Subcutaneous abdominal adipose tissue (tissue), 5 donors: ENCODE data around the gene SPTAN1.
A peak's percentile ranks its signal among the peaks of the same experiment; 100 is the strongest.

Source experiments
- H3K27ac ChIP-seq: one replicate; pipeline ENCODE4 v1.7.0; 2013; ENCODE audit warnings: low read depth, mild to moderate bottlenecking, inconsistent platforms, low read length, moderate library complexity
- H3K27me3 ChIP-seq, 5 donors: one replicate each; pipeline ENCODE4 v1.7.0; 2013; ENCODE audit warnings: low read length in 5 of 5, inconsistent platforms in 1 of 5; ENCODE audit not compliant: control insufficient read depth in 5 of 5, insufficient read depth in 4 of 5
- H3K36me3 ChIP-seq, 5 donors: one replicate each; pipeline ENCODE4 v1.7.0; 2013; ENCODE audit warnings: low read length in 5 of 5; ENCODE audit not compliant: control insufficient read depth in 5 of 5, insufficient read depth in 5 of 5
- H3K4me1 ChIP-seq, 5 donors: one replicate each; pipeline ENCODE4 v1.7.0; 2013; ENCODE audit warnings: low read length in 5 of 5, mild to moderate bottlenecking in 3 of 5, moderate library complexity in 1 of 5; ENCODE audit not compliant: control insufficient read depth in 5 of 5, insufficient read depth in 5 of 5
- H3K4me3 ChIP-seq, 5 donors: one replicate each; pipeline ENCODE4 v1.7.0; 2013; ENCODE audit warnings: low read length in 5 of 5, low read depth in 1 of 5
- H3K9ac ChIP-seq, 5 donors: one replicate each; pipeline ENCODE4 v1.7.0; 2013; ENCODE audit warnings: low read length in 5 of 5, mild to moderate bottlenecking in 4 of 5, moderate library complexity in 3 of 5
- H3K9me3 ChIP-seq, 5 donors: one replicate each; pipeline ENCODE4 v1.7.0; 2013; ENCODE audit warnings: low read length in 5 of 5; ENCODE audit not compliant: control insufficient read depth in 5 of 5
- donor health status: healthy.
- donor health status: healthy.
- donor health status: healthy.
- donor health status: healthy.
- donor health status: healthy.

Gene SPTAN1

GRCh38 chr9:128628471-128629048 lies 76.2 kb downstream of the SPTAN1 start:
- Histone ChIP-seq H3K4me1 (peaks cover 3 to 15% (median 13%) of the 10 kb centered on the region in 5 donors), H3K27ac (no peak overlapping the region), H3K27me3 (no peaks in the 10 kb centered on the region), H3K9me3 (no peaks in the 10 kb centered on the region), H3K36me3 (peaks cover 0 to 98% (median 91%) of the 10 kb centered on the region in 5 donors), H3K9ac (peak overlapping the region in 1 of 5 donors; percentile 8), H3K4me3 (no peak overlapping the region)

DNA sequence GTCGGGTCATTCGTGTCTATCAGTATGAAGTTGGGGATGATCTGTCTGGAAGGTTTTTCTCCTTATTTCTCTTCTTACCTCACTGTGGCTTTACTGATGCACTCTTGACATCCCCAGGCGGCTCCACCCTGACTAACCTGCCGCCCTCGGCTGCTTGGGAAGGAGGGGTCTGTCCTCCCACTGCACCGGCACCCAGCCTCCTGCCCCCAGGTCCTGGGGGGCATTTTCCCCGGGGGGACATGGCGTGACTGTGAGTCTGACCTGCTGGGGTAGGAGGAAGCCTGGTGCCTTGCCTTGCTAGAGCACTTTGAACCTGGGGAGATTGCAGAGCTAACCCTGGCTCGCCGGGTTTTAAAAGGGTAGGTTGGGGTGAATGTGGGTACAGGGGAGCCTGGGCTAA lies 76.7 kb downstream of the SPTAN1 start:
- Histone ChIP-seq H3K4me3 (no peak overlapping the region), H3K9me3 (no peaks in the 10 kb centered on the region), H3K9ac (no peak overlapping the region), H3K27me3 (no peaks in the 10 kb centered on the region), H3K27ac (no peak overlapping the region), H3K36me3 (peaks cover 0 to 100% (median 95%) of the 10 kb centered on the region in 5 donors), H3K4me1 (peaks cover 3 to 15% (median 13%) of the 10 kb centered on the region in 5 donors)

- Histone ChIP-seq H3K9me3 (no peaks in the 10 kb centered on the region), H3K27ac (no peak overlapping the region), H3K36me3 (peaks cover 0 to 96% (median 90%) of the 10 kb centered on the region in 5 donors), H3K4me3 (no peak overlapping the region), H3K27me3 (no peaks in the 10 kb centered on the region), H3K9ac (no peak overlapping the region), H3K4me1 (peaks cover 5 to 21% (median 18%) of the 10 kb centered on the region in 5 donors)
These were observed 77.6 kb downstream of the SPTAN1 start for GRCh38 chr9:128629852-128630545.

GRCh38 chr9:128631636-128632035 lies 79.2 kb downstream of the SPTAN1 start:
- H3K36me3 ChIP-seq: peaks cover 0 to 80% (median 74%) of the 10 kb centered on the region in 5 donors
- H3K9ac ChIP-seq: no peak overlapping the region
- H3K4me1 ChIP-seq: peaks cover 8 to 37% (median 30%) of the 10 kb centered on the region in 5 donors
- H3K27ac ChIP-seq: no peak overlapping the region
- peaks cover 0 to 2% (median 0%) of the 10 kb centered on the region in 5 donors for H3K27me3 ChIP-seq
- no peak overlapping the region for H3K4me3 ChIP-seq
- H3K9me3 ChIP-seq: no peaks in the 10 kb centered on the region

GRCh38 chr9:128632066-128632465 lies 79.7 kb downstream of the SPTAN1 start:
- H3K36me3 ChIP-seq: peaks cover 0 to 75% (median 69%) of the 10 kb centered on the region in 5 donors
- no peak overlapping the region for H3K9ac ChIP-seq
- H3K27ac ChIP-seq: no peak overlapping the region
- H3K4me1 ChIP-seq: peaks cover 8 to 37% (median 30%) of the 10 kb centered on the region in 5 donors
- peaks cover 0 to 2% (median 0%) of the 10 kb centered on the region in 5 donors for H3K27me3 ChIP-seq
- no peak overlapping the region for H3K4me3 ChIP-seq
- no peaks in the 10 kb centered on the region for H3K9me3 ChIP-seq

DNA sequence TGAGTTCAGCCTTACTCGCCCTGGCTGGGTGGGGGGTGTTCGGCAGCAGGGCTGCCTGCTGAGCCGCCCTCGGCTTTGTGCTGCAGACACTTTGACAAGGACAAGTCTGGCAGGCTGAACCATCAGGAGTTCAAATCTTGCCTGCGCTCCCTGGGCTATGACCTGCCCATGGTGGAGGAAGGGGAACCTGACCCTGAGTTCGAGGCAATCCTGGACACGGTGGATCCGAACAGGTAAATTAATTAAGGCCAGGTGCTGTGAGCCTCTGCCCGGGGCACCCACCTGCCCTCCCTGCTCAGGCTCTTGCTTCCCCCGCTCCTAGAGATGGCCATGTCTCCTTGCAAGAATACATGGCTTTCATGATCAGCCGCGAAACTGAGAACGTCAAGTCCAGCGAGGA lies 80.1 kb downstream of the SPTAN1 start:
- peaks cover 0 to 71% (median 65%) of the 10 kb centered on the region in 5 donors for H3K36me3 ChIP-seq
- H3K9ac ChIP-seq: no peak overlapping the region
- H3K27ac ChIP-seq: no peak overlapping the region
- no peak overlapping the region for H3K4me3 ChIP-seq
- no peaks in the 10 kb centered on the region for H3K9me3 ChIP-seq
- peaks cover 8 to 37% (median 30%) of the 10 kb centered on the region in 5 donors for H3K4me1 ChIP-seq
- H3K27me3 ChIP-seq: peaks cover 0 to 2% (median 0%) of the 10 kb centered on the region in 5 donors

GRCh38 chr9:128633057-128633456 lies 80.7 kb downstream of the SPTAN1 start:
- H3K27ac ChIP-seq: no peak overlapping the region
- no peaks in the 10 kb centered on the region for H3K9me3 ChIP-seq
- peaks cover 0 to 65% (median 60%) of the 10 kb centered on the region in 5 donors for H3K36me3 ChIP-seq
- H3K9ac ChIP-seq: no peak overlapping the region
- H3K4me3 ChIP-seq: no peak overlapping the region
- peaks cover 7 to 31% (median 27%) of the 10 kb centered on the region in 5 donors for H3K4me1 ChIP-seq
- H3K27me3 ChIP-seq: peaks cover 0 to 2% (median 0%) of the 10 kb centered on the region in 5 donors

- peaks cover 5 to 26% (median 23%) of the 10 kb centered on the region in 5 donors for H3K4me1 ChIP-seq
- H3K27me3 ChIP-seq: peaks cover 0 to 2% (median 0%) of the 10 kb centered on the region in 5 donors
- no peak overlapping the region for H3K27ac ChIP-seq
- H3K4me3 ChIP-seq: no peak overlapping the region
- H3K9me3 ChIP-seq: no peaks in the 10 kb centered on the region
- peaks cover 0 to 63% (median 54%) of the 10 kb centered on the region in 5 donors for H3K36me3 ChIP-seq
- H3K9ac ChIP-seq: no peak overlapping the region
These were observed 81.2 kb downstream of the SPTAN1 start for GRCh38 chr9:128633601-128634000.

DNA sequence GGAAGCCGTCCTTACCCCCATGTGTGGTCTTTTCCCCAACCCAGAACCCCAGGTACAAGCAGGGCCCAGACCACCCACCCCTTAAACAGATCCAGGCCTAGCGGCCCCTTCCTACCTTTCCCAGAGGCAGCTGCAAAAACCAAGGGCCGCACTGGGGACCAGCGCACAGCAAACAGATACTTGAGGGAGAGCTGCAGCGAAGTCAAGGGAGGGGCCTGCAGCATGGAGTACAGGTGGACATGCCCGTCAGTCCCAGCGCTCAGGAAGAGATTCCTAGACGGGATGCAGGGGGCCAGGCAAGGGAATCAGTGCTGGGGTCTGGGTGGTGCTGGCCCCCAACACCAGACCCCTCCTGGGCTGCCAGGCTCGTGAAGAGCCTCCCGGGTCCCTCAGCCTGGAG lies 81.7 kb downstream of the SPTAN1 start:
- Histone ChIP-seq H3K4me3 (no peak overlapping the region), H3K27ac (no peak overlapping the region)

GRCh38 chr9:128634651-128635262 lies 82.4 kb downstream of the SPTAN1 start:
- peak overlapping the region; percentile 50 for H3K27ac ChIP-seq
- H3K4me3 ChIP-seq: peak overlapping the region in 1 of 5 donors; percentile 6
- no peak overlapping the region for H3K9ac ChIP-seq
- H3K4me1 ChIP-seq: peaks cover 5 to 22% (median 19%) of the 10 kb centered on the region in 5 donors
- peaks cover 0 to 55% (median 43%) of the 10 kb centered on the region in 5 donors for H3K36me3 ChIP-seq
- peaks cover 0 to 2% (median 0%) of the 10 kb centered on the region in 5 donors for H3K27me3 ChIP-seq
- H3K9me3 ChIP-seq: no peaks in the 10 kb centered on the region

More for the DNA sequence above, 81.7 kb downstream of the SPTAN1 start:
- no peaks in the 10 kb centered on the region for H3K9me3 ChIP-seq
- H3K4me1 ChIP-seq: peaks cover 5 to 22% (median 19%) of the 10 kb centered on the region in 5 donors
- no peak overlapping the region for H3K9ac ChIP-seq
- peaks cover 0 to 2% (median 0%) of the 10 kb centered on the region in 5 donors for H3K27me3 ChIP-seq
- peaks cover 0 to 59% (median 49%) of the 10 kb centered on the region in 5 donors for H3K36me3 ChIP-seq
